ENCODE data around the gene FGGY.
"Not testable (repeated sequence)": the region's sequence is repeated elsewhere in the genome, so short reads cannot be mapped to it uniquely, and the experiment has no call there.

The FGGY gene

DNA sequence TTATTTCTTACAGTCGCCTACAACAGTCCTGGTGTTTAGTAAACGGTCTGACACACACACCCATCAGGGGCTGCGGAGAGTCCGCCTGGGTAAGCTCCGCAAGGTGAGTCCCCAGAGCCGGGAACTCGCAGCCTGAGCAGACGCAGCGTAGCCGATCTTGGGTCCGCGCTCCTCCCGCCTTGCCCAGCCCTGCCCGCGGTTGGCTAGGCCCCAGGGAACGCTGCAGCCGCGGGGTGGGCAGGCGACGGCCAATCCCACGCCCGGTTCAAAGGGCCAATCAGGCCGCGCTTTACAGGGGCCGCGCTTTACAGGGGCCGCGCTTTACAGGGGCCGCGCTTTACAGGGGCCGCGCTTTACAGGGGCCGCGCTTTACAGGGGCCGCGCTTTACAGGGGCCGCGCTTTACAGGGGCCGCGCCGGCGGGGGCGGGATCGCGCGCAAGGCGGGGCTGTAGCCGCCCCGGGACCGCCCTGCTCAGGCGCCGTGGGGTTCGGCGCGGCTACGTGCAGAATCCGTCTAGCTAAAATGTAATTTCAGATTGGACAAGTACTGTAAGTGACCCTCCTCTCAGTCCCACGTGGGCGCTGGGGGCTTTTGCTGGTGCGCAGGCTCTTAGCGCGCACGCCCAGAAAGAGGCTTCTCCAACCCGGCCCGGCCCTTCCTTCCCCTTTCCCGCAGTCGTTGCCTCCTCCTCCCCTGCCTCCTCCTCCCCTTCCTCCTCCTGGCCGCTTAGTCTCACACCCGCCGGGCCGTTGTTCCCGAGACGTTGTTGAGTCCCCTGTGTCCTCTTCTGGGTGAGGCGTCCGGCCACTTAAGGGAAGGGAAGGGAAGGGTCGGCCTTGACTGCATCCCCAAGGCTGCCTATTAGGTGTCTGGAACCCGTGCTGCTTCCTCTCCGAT lies at the start of gene FGGY:
Gene FGGY (plus strand): TSS at position 737 of the 899 bp plus-strand sequence. CDS start 24,456 bp downstream, outside the sequence.
- no peak for DNase-seq

GRCh38 chr1:59248758-59249157 lies 48.1 kb upstream of the FGGY start:
- no peak for DNase-seq

DNA sequence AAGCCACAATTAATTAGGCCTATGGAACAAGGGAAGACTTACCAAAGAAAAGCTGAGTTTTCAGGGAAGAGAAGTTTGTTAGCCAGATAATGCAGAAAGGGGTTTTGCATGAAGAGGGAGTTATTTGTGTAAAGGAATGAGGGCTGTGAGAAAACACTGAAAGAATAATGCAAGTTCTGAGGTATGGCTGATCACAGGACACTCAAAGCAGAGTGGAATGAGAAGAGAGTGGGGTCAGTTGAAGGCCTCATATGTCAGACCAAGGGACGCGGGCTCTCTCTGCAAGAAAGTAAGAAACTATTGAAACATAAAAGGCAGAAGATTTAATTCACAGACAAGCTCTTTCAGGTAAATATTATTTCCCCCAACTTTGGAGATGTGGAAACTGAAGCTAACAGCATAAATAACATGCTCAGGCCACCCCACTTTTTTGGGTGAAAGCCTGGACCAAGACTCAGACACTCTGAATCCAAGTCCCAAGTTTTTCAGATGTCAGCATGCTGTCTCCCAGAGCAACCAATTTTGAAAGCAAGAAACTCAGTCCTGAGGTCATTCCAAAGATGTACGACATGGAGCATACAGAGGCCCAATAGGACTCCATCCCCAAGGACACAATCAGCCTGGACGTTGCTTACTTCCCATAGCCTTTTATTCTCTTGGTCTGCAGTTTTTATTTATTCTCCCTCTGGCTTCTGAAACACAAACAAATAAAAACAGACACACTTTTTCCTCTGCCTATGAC lies 47.3 kb upstream of the FGGY start:
- no peak for DNase-seq

DNA sequence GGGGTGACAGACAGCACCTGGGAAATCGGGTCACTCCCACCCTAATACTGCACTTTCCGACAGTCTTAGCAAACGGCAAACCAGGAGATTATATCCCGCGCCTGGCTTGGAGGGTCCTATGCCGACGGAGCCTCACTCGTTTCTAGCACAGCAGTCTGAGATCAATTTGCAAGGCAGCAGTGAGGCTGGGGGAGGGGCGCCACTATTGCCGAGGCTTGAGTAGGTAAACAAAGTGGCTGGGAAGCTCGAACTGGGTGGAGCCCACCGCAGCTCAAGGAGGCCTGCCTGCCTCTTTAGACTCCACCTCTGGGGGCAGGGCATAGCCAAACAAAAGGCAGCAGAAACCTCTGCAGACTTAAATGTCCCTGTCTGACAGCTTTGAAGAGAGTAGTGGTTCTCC lies 45.8 kb upstream of the FGGY start:
- DNase-seq, result not testable (repeated sequence)

- not testable (repeated sequence) for DNase-seq
These were observed 40.5 kb upstream of the FGGY start for GRCh38 chr1:59256429-59256828.

- no peak for DNase-seq
These were observed 38.4 kb upstream of the FGGY start for GRCh38 chr1:59258412-59259032.

GRCh38 chr1:59261537-59261936 lies 35.4 kb upstream of the FGGY start:
- DNase-seq, result no peak

DNA sequence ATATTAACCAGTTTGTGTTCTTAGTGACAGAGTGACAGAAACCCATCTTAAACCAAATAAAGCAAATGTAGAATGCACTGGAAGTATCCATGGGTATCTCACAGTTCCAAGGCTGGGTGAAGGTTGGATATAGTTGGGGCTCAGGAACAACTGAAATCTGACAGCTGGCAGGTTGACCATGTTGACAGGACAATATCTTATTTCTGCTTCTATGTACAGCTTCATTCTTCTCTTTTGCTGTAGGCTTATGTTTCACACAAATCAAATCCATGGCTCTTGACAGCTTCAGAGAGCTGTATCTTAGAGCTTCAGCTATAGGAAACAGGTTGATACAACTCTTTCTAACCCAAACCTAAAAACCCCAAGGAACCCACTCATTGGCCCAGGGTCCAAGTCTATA lies 34.3 kb upstream of the FGGY start:
- no peak for DNase-seq

GRCh38 chr1:59263111-59263510 lies 33.8 kb upstream of the FGGY start:
- no peak for DNase-seq

- no peak for DNase-seq
These were observed 31.3 kb upstream of the FGGY start for GRCh38 chr1:59265622-59266021.

GRCh38 chr1:59266180-59266926 lies 30.5 kb upstream of the FGGY start:
- DNase-seq, result no peak

GRCh38 chr1:59266927-59267293 lies 30.0 kb upstream of the FGGY start:
- no peak for DNase-seq

DNA sequence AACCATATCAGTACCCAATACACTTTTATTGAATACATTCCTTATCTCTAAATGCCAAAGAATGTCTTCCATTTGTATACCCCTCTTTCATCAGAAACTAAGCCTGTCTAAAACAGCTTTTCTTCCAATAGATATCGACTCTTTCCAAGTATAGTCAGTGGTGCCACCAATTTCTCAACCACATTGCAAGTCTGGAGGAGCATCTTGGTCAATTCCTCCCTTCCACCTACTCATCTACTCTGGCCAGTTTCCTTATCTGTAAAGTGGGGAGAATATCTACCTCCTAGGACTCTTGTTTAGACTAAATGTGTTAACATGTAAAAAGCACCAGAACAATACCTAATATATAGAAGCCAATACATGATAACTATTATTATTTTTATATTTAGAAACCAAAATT lies 28.5 kb upstream of the FGGY start:
- no peak for DNase-seq

GRCh38 chr1:59271561-59272260 lies 25.2 kb upstream of the FGGY start:
- DNase-seq, result no peak

GRCh38 chr1:59272507-59272906 lies 24.4 kb upstream of the FGGY start:
- DNase-seq, result no peak

- no peak for DNase-seq
These were observed 20.4 kb upstream of the FGGY start for GRCh38 chr1:59276439-59276851.

DNA sequence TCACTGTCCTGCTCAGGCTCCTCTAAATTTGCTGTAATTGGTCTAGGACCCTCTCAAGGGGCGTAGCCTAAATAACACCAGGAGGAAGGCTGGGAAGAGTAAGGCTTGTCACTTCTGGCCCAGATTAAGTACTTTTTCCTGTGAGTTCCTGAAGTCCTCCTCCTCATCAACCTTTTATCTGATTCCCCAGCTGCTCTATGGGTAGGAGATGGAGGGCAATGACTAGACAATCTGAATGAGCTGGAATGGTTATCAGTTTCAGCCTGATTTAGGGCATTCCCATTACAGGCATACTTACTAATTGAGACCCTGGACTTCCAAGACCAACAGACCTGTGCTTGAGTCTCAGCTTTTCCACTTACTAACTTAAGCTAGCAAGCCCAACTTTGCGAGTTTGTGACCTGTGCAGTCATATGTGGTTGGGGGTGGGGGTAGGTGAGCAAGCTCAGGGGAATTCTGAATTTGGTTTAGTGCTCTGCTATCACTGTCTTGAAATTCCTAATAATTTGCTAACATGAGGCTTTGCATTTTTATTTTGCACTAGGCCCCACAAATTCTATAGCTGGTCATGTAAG lies 18.0 kb upstream of the FGGY start:
- DNase-seq, result no peak

GRCh38 chr1:59279645-59280044 lies 17.2 kb upstream of the FGGY start:
- DNase-seq, result no peak

- DNase-seq, result no peak
These were observed 13.9 kb upstream of the FGGY start for GRCh38 chr1:59282951-59283350.

DNA sequence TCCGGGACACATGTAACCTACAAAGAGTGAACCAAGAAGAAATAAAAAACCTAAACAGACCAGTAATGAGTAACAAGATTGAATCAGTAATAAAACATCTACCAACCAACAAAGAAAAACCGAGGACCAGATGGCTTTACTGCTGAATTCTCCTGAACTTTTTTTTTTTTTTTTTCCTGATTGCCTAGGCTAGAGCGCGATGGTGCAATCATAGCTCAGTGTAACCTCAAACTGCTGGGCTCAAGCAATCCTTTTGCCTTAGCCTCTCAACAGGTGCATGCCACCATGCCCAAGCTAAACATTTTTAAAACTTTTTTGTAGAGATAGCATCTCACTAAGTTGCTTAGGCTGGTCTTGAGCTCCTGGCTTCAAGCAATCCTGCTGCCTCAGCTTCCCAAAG lies 11.2 kb upstream of the FGGY start:
- DNase-seq, result no peak

DNA sequence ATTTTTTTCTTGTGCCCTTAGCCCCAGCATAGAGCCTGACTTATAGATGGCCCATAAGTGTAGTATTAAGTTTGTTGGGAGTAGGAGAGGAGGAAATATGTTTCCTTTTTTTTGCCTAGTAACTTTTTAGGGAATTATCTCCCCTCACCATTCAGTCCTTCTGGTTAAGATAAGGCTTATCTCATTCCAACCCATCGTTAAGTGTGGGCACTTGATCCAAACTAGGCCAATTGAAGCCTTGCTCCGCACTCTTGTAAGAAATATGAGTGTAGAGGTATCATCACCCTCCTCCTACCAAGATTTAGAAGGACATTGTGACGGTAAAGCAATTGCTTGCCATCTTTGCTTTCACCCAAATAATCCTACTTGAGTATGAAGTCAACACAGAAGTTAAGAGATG lies 8.8 kb upstream of the FGGY start:
- no peak for DNase-seq

DNA sequence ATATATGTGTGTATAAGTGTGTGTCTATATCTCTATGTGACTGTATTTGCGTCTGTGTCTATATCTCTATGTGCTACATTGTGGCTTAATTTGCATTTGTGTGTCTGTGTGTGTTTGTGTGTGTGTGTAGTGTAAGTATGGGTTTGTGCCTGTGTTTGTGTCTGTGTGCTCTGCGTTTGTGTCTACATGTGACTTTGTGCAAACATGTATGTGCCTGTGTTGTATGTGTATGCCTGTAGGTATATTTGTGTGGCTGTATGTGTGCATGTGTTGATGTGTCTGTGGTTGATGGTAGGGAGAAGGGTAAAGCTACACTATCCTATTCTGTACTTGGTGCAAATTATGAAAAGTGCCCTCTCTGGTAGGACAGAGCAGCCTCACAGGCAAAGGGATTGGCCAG lies 7.3 kb upstream of the FGGY start:
- DNase-seq, result no peak

All from NCI-H1105 (cell line).